SK-N-SH (cell line): ENCODE data around the gene NDUFA6. TPM values are rescaled to one million over a fixed set of nuclear protein-coding genes. Genes with fewer than 3 reads are reported as not detected.

Experiments used
- CTCF ChIA-PET: fragments of 300-600, 350-600 bp; formaldehyde crosslinking; extraction: SDS; loops from one replicate; lab custom pipeline; 2021; lab: Yijun Ruan, JAX
- POLR2A ChIA-PET: fragments of 350-600 bp; sonication (Branson Sonifier 250); formaldehyde crosslinking; extraction: SDS; loops from one replicate; lab custom pipeline; 2020; ENCODE audit warnings: antibody characterized with exemption, inconsistent platforms; lab: Yijun Ruan, JAX
- DNase-seq: peaks from one replicate; pipeline ENCODE4 v3.0.0; 2012
- H2AFZ ChIP-seq: fragments of 200-600 bp; sonication (generic); 2 replicates; pipeline ENCODE4 v1.8.1; 2016; ENCODE audit warnings: antibody characterized with exemption, mild to moderate bottlenecking, low read depth
- H3F3A ChIP-seq: fragments of 200-600 bp; sonication (generic); replicated peaks from 2 replicates; pipeline ENCODE3; 2016; ENCODE audit warnings: antibody characterized with exemption, mild to moderate bottlenecking; ENCODE audit not compliant: insufficient read depth
- H3K27ac ChIP-seq, 2 experiments: fragments of 200-500 bp in 1 of 2; fragments of 200-600 bp in 1 of 2; sonication (Bioruptor generic) in 1 of 2; sonication (generic), shearing (Covaris generic) in 1 of 2; 2 replicates each; pipeline versions ENCODE4 v1.5.1 to v1.6.1; 2014 to 2016; ENCODE audit warnings: low read depth in 2 of 2, inconsistent platforms in 1 of 2, low read length in 1 of 2, mild to moderate bottlenecking in 1 of 2, mixed read lengths in 1 of 2
- H3K27me3 ChIP-seq: fragments of 200-600 bp; sonication (generic), shearing (Covaris generic); 2 replicates; pipeline ENCODE4 v1.6.1; 2016; ENCODE audit warnings: mixed run types; ENCODE audit not compliant: insufficient read depth
- H3K36me3 ChIP-seq, 2 experiments: fragments of 200-500 bp in 1 of 2; fragments of 200-600 bp in 1 of 2; sonication (Bioruptor generic) in 1 of 2; sonication (generic) in 1 of 2; replicated peaks in 1 of 2; 2 replicates each; pipeline versions ENCODE3 to v1.5.1; 2014 to 2016; ENCODE audit warnings: low read length in 1 of 2, mild to moderate bottlenecking in 1 of 2; ENCODE audit not compliant: insufficient read depth in 2 of 2, control insufficient read depth in 1 of 2
- H3K4me1 ChIP-seq, 2 experiments: fragments of 200-500 bp in 1 of 2; fragments of 200-600 bp in 1 of 2; sonication (Bioruptor generic) in 1 of 2; sonication (generic), shearing (Covaris generic) in 1 of 2; 2 replicates each; pipeline versions ENCODE4 v1.5.1 to v1.6.1; 2014 to 2016; ENCODE audit warnings: low read depth in 1 of 2, low read length in 1 of 2, mixed run types in 1 of 2; ENCODE audit not compliant: insufficient read depth in 2 of 2, control insufficient read depth in 1 of 2
- H3K4me2 ChIP-seq: fragments of 200-600 bp; sonication (generic), shearing (Covaris generic); 2 replicates; pipeline ENCODE4 v1.6.1; 2017; ENCODE audit warnings: mixed run types
- H3K4me3 ChIP-seq, 2 experiments: fragments of 200-500 bp in 1 of 2; fragments of 200-600 bp in 1 of 2; sonication (Bioruptor generic) in 1 of 2; sonication (generic), shearing (Covaris generic) in 1 of 2; 2 replicates each; pipeline versions ENCODE4 v1.5.1 to v1.8.1; 2014 to 2016; ENCODE audit warnings: low read depth in 2 of 2, inconsistent platforms in 1 of 2, low read length in 1 of 2, mild to moderate bottlenecking in 1 of 2, mixed read lengths in 1 of 2, moderate library complexity in 1 of 2
- H3K79me2 ChIP-seq: fragments of 200-600 bp; sonication (generic); 2 replicates; pipeline ENCODE4 v1.8.1; 2017; ENCODE audit warnings: mild to moderate bottlenecking; ENCODE audit not compliant: insufficient read depth
- H3K9ac ChIP-seq: fragments of 200-600 bp; sonication (generic); 2 replicates; pipeline ENCODE4 v1.6.1; 2017; ENCODE audit warnings: mixed run types
- H3K9me2 ChIP-seq: fragments of 200-600 bp; sonication (generic); 2 replicates; pipeline ENCODE4 v1.6.1; 2017; ENCODE audit warnings: mixed run types
- H3K9me3 ChIP-seq: fragments of 200-600 bp; sonication (generic); 2 replicates; pipeline ENCODE4 v1.6.1; 2017; ENCODE audit warnings: mixed run types, mild to moderate bottlenecking, moderate library complexity
- H4K20me1 ChIP-seq: fragments of 200-600 bp; sonication (generic); 2 replicates; pipeline ENCODE4 v1.6.1; 2017; ENCODE audit warnings: mild to moderate bottlenecking, mixed run types; ENCODE audit not compliant: insufficient read depth
- CHD2 ChIP-seq: fragments of 150-350 bp; IDR thresholded peaks from 2 replicates; pipeline ENCODE4 v1.6.1; 2018; ENCODE audit warnings: low read length; ENCODE audit not compliant: partially characterized antibody
- ELF1 ChIP-seq: IDR thresholded peaks from 2 replicates; pipeline ENCODE4 v1.4.0; 2012
- EP300 ChIP-seq, 2 experiments: IDR thresholded peaks; 2 replicates each; pipeline versions ENCODE4 v1.4.0 to v1.6.1; 2012; ENCODE audit warnings: borderline replicate concordance in 1 of 2, low read depth in 1 of 2, low read length in 1 of 2
- IRF3 ChIP-seq: fragments of 150-350 bp; IDR thresholded peaks from 2 replicates; pipeline ENCODE4 v1.6.1; 2016; ENCODE audit warnings: mild to moderate bottlenecking, low read depth, low read length
- JUND ChIP-seq: IDR thresholded peaks from 2 replicates; pipeline ENCODE4 v1.4.0; 2012
- MAX ChIP-seq: IDR thresholded peaks from 2 replicates; pipeline ENCODE4 v1.4.0; 2012; ENCODE audit warnings: low read depth
- MEF2A ChIP-seq: IDR thresholded peaks from 2 replicates; pipeline ENCODE4 v1.4.0; 2012; ENCODE audit warnings: low read depth, borderline replicate concordance
- MXI1 ChIP-seq: IDR thresholded peaks from 2 replicates; pipeline ENCODE4 v1.6.1; 2012; ENCODE audit warnings: mild to moderate bottlenecking, low read depth, low read length, improper control_type of control experiment
- NFIC ChIP-seq: IDR thresholded peaks from 2 replicates; pipeline ENCODE4 v1.4.0; 2012; ENCODE audit warnings: borderline replicate concordance
- PBX3 ChIP-seq: IDR thresholded peaks from 2 replicates; pipeline ENCODE4; 2012
- POLR2AphosphoS5 ChIP-seq: IDR thresholded peaks from 2 replicates; pipeline ENCODE4 v1.6.1; 2012; ENCODE audit warnings: low read depth, low read length
- RCOR1 ChIP-seq: fragments of 150-350 bp; IDR thresholded peaks from 2 replicates; pipeline ENCODE4 v1.6.1; 2017; ENCODE audit warnings: antibody characterized with exemption, low read length
- RFX5 ChIP-seq: IDR thresholded peaks from 2 replicates; pipeline ENCODE4 v1.6.1; 2012; ENCODE audit warnings: mild to moderate bottlenecking, improper control_type of control experiment, low read length
- RXRA ChIP-seq: IDR thresholded peaks from 2 replicates; pipeline ENCODE4 v1.4.0; 2012; ENCODE audit warnings: low read depth, mild to moderate bottlenecking, borderline replicate concordance
- SIN3A ChIP-seq: IDR thresholded peaks from 2 replicates; pipeline ENCODE4 v1.6.1; 2012; ENCODE audit warnings: low read depth, mild to moderate bottlenecking, low read length, moderate library complexity, borderline replicate concordance
- TCF12 ChIP-seq: IDR thresholded peaks from 2 replicates; pipeline ENCODE4 v1.4.0; 2012
- TEAD4 ChIP-seq: IDR thresholded peaks from 2 replicates; pipeline ENCODE4 v1.4.0; 2012; ENCODE audit warnings: mild to moderate bottlenecking, borderline replicate concordance; ENCODE audit not compliant: insufficient read depth
- USF1 ChIP-seq: IDR thresholded peaks from 2 replicates; pipeline ENCODE4 v1.4.0; 2012; ENCODE audit warnings: low read depth, borderline replicate concordance
- USF2 ChIP-seq: fragments of 150-350 bp; IDR thresholded peaks from 2 replicates; pipeline ENCODE4 v1.6.1; 2017; ENCODE audit warnings: antibody characterized with exemption, low read length, low read depth, borderline replicate concordance
- YY1 ChIP-seq: IDR thresholded peaks from 2 replicates; pipeline ENCODE4 v1.4.0; 2012; ENCODE audit warnings: low read depth, mild to moderate bottlenecking
- WGBS: methylation state at CpG from one replicate; pipeline ENCODE4 v1.1.6; 2017; ENCODE audit warnings: low lambda C conversion rate; 5-methylcytosine and 5-hydroxymethylcytosine counted together
- polyA plus RNA-seq, 3 experiments: library from polyadenylated mRNA; depleted of rRNA; stranded (reverse); fragments of >200 nt; gene quantifications; 2 replicates each; pipeline ENCODE4 v1.2.3, GENCODE V29; 2012

NDUFA6 gene
- polyA plus RNA-seq, 1 of the 3 experiments (the other 2 are of a cell fraction): 42.0 TPM

GRCh38 chr22:42077486-42078125, 13.0 kb downstream of the NDUFA6 start:
- WGBS: 100% methylated on average over 2 of the region's 21 CpGs
- POLR2A ChIA-PET: no interaction called here
- CTCF ChIA-PET: interaction anchor here (1.2 kb wide), 1 partner anchor 14 kb away, joined by 4 read pairs; no protein-coding TSS in a partner anchor
- Histone ChIP-seq H3K9me3 (no peaks in the 10 kb centered on the region), H2AFZ (no peak overlapping the region), H4K20me1 (no peaks in the 10 kb centered on the region), H3K4me2 (no peak overlapping the region), H3K27ac (no peak overlapping the region; a peak in 1 of 4 replicates), H3K9me2 (no peaks in the 10 kb centered on the region), H3K79me2 (peaks cover 15% of the 10 kb centered on the region), H3K36me3 (no peaks in the 10 kb centered on the region), H3K4me3 (no peak overlapping the region), H3K4me1 (peaks cover 0 to 8% of the 10 kb centered on the region in 2 experiments; a peak in 2 of 4 replicates), H3K9ac (no peak overlapping the region), H3K27me3 (no peaks in the 10 kb centered on the region), H3F3A (no peaks in the 10 kb centered on the region)
- no peak for TF ChIP-seq PBX3
- TF ChIP-seq TEAD4: no peak
- TF ChIP-seq CHD2: no peak
- TF ChIP-seq EP300 (IDR thresholded peaks at IDR 0.05; ENCODE audit: borderline replicate concordance in 1 of 2, low read depth in 1 of 2, low read length in 1 of 2): no peak
- no peak for TF ChIP-seq IRF3
- no peak for TF ChIP-seq USF2
- TF ChIP-seq MAX: no peak
- TF ChIP-seq MEF2A: no peak
- TF ChIP-seq TCF12: no peak
- TF ChIP-seq RXRA: no peak
- no peak for TF ChIP-seq USF1
- TF ChIP-seq RFX5: no peak
- TF ChIP-seq ELF1: no peak
- no peak for TF ChIP-seq NFIC
- TF ChIP-seq MXI1: no peak
- no peak for TF ChIP-seq JUND
- no peak for TF ChIP-seq RCOR1
- no peak for TF ChIP-seq POLR2AphosphoS5
- no peak for TF ChIP-seq YY1
- TF ChIP-seq SIN3A: no peak
- DNase-seq: no peak
